Ecto neural progenitor cell (in vitro differentiated cells): ENCODE results near the gene MRPL44.
A peak's percentile ranks its signal among the peaks of the same experiment; 100 is the strongest.
"Not testable (repeated sequence)": the region's sequence is repeated elsewhere in the genome, so short reads cannot be mapped to it uniquely, and the experiment has no call there.

Source experiments
- DNase-seq: peaks from one replicate; pipeline ENCODE4 v3.0.0-alpha.2; 2018; ENCODE audit warnings: low spot score

MRPL44 gene

DNA sequence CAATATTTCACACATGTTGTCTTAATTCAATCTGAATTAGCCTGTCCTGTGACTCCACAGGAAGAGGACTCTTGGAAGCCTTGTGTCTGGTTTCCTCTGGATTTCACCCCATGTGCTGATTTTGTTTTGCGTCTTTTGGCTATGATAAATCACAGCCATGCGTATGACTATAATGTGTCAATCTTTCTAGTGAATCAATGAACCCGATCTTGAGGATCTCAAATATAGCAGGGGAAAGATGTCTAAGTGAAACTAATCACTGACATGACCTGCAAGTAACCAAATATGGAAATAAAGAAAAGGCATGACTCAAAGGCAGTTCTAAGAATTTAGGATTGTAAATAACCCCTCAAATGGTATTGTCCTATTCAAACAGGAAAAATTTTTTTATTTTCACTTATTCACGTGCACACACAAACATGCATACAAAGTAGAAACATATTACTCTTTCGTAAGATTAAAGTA, 20.4 kb upstream of the MRPL44 start:
- DNase-seq = no peak

DNA sequence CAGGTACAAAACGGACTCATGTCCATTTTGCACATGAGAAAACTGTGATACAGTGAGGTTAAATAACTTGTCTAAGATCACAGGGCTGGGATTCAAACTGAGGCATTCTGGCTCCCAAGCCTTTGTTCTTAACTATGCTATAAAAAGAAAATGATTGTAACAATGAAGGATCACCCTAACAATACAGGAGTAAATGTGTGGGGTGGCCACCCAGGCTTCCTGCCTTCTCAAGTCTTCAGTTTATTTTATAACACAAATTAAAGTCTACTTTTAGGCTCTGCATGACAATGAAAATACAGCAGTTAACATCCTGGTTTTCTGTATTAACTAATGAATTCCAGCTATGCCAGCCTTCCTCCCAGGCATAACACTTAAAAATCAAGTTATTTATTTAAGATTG, 19.7 kb upstream of the MRPL44 start:
- DNase-seq = no peak

DNA sequence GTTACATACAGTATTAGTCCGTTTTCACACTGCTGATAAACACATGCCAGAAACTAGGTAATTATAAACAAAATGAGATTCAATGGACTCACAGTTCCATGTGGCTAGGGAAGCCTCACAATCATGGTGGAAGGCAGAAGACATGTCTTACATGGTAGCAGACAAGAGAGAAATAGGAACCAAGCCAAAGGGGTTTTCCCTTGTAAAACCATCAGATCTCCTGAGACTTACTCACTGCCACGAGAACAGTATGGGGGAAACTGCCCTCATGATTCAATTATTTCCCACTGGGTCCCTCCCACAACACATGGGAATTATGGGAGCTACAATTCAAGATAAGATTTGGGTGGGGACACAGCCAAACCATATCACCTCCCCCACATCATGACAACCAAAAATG, 17.8 kb upstream of the MRPL44 start:
- not testable (repeated sequence) for DNase-seq

DNA sequence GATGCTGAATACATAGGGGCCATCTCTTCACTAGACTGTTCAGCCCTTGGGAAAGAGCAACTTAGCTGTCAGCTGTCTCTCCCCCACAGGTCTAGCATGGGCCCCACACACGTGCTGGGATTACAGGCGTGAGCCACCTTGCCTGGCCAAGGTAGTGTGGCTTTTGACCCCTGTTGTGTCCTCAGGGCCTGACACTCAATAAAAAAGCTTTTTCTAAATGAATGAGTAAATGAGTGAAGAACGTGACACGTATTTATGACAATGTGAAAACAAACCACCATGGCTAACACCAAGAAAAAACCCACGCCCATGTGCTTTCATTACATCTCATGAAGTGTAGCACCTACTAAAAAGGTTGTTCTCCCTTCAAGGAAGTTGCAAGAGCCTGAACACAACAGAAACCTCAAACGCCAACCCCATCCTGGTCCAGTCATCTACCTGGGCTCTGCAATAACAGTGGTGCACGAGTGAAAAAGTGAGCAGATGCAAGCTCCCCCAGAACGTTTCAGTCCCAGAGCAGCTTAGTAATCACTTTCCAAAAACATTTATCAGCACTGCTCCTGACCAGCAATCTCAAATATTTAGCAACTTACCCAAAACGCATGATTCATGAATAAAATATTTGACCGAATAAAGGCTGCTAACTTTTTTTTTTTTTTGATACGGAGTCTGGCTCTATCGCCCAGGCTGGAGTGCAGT, 15.5 kb upstream of the MRPL44 start:
- no peak for DNase-seq

DNA sequence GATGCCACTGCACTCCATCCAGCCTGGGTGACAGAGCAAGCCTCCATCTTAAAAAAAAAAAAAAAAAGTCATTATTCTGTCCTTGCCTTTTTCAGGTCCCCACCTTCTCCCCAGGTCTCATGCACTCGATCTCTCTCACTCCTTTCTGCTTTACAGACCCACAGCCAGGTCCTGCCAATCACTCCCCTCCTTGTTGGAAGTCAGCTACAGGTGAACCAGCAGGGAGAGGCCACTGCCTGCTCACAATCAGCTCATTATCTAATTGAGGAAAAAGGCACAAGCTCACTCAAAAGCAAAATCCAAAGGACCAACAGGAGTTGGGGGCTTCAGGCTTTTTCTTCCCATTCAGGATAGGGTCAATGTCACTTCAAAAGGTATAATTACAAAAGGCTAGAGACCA, 14.1 kb upstream of the MRPL44 start:
- no peak for DNase-seq

DNA sequence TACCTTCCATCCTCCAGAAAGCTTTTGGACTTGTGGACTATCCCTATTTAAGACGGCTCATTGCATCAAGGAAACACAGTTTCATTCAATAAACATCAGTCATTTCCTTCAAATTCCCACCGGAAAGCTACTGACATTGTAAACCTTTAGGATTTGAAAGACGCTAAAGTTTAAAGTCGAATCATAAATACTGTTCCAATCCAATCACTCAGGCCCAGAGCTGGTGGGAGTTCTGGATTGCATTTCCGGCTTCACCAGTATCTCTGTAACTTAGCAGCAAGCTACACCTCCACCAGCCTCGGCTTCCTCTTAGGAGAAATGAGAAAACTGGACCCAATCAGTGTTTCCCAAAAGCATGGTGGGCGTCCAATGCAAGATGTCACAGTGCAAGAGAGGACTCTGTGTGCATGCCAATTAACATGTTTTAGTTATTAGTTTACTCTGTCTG, 13.7 kb upstream of the MRPL44 start:
- DNase-seq = no peak

DNA sequence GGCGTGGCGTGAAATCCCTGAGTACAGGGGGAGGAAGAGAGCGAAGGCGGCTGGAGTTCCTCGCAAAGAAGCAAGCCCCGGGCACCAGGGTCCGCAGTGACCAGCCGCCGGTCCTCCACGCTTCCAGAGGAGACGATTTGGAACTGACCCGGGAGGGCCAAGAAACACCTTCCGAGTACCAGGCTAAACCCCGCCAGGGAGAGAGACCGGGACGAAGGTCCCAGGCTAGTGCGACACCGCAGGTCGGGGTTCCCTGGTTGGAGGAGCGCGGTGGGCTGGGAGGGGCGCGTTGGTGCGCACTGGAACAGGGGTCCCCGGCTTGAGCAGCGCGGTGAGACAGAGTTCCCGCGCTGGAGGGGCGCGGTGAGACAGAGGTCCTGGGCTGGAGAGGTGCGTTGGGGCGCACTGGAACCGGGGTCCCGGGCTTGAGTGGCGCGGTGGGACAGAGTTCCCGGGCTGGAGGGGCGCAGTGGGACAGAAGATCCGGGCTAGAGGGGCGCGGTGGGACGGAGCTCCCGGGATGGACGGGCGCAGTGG, 13.0 kb upstream of the MRPL44 start:
- peak; percentile 74 for DNase-seq

DNA sequence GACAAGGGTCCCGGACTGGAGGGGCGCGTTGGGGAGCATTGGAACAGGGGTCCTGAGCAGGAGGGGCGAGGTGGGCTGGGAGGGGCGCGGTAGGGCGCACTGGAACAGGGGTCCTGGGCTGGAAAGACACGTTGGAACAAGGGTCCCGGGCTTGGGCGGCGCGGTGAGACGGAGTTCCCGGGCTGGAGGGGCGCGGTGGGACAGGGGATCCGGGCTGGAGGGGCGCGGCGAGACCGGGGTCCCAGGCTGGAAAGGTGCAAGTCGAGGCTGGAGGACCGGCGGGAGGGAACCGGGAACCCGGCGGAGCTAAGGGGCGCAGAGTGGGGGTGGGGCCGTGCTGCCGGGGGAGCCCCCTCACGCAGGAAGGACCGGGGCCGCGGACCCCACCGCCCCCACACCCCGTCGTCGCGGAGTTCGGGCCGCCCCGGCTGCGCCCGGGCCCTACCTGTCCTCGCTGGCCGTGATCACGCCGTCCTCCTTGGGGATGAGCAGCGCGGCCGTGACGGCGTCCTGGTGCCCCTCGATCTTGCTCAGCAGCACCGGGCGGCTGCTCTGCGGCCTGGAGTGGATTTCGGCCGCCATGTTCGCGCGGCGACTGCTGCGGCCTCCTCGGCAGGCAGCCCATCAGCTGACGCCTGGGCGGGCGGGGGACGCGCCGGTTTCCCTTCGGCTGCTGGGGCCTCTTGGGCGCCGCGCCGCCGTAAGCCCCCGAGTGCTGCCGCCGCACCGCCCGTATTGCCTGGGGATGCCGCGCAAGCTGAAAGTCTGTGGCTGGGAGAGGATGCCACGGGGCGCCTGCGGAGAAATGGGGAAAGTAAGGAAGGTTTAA, 12.3 kb upstream of the MRPL44 start, which contains the start of gene WDFY1:
Gene WDFY1 (minus strand): TSS at position 633 of the 829 bp plus-strand sequence. CDS start 51 bp downstream, at position 582.
- peak; percentile 91 for DNase-seq

DNA sequence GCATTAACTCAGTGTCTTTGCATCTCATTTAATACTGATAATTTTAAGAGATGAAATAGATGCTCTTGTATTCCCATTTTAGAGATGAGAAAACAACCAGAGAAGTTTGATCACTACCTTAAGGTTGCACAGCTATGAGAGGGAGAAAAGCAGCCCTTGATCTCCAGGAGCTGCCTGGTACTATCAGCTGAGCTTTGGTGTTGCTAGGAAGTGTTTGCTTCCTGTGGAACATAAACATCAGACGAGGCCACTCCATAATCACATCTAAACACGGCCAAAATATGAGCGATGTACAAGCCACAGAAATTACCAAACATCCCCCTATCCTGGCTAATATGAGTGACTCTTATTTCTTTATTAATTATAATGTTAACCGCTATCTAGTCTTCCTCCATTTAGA, 11.5 kb upstream of the MRPL44 start:
- no peak for DNase-seq

DNA sequence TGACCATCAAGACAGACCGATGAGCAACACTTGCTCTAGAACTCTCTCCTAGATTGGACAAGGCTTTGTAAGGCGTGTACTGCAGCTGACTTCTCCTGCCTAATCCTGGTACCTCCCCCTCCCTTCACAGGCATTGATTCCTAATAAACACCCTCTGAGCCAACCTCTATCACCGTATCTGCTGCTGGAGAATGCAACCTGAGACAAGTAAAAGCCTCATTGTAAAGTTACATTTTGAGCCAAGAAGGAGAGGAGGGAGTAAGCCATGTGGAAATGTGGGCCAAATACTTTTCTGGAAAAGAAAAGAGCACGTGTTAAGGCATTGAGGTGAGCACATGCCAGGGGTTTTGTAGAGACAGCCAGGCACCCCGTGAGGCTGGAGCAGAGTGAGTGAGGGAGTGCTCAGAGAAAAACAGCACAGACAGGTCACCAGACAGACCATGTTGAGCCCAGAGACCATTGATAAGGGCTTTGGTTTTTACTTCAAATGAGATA, 9.5 kb upstream of the MRPL44 start:
- DNase-seq = no peak

DNA sequence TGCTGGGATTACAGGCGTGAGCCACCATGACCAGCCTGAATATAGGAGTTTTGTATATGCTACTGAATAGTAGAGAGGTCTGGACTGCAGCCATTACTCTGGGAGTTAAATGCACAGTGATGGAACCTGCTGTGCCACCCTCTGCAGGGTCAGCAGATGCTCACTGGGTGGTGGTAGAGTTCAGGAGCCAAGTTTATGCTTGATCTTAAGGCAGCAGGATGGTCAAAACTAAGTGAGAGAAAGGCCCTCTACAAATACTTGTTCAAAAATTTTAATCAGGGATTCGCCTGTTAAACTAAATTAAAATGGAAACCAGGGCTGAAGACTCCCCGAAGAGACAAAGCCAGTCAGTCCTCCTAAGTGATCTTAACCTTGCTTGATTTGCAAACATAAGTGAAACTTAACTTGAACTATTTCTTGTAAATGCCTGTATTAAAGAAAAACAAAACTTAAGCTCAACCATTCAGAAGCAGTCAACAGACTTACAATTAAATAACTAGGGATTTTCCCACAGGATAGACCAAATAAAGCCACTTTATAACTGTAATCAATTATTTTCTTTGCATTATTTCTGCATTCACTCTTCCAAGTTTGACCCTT, 7.9 kb upstream of the MRPL44 start:
- DNase-seq = no peak

DNA sequence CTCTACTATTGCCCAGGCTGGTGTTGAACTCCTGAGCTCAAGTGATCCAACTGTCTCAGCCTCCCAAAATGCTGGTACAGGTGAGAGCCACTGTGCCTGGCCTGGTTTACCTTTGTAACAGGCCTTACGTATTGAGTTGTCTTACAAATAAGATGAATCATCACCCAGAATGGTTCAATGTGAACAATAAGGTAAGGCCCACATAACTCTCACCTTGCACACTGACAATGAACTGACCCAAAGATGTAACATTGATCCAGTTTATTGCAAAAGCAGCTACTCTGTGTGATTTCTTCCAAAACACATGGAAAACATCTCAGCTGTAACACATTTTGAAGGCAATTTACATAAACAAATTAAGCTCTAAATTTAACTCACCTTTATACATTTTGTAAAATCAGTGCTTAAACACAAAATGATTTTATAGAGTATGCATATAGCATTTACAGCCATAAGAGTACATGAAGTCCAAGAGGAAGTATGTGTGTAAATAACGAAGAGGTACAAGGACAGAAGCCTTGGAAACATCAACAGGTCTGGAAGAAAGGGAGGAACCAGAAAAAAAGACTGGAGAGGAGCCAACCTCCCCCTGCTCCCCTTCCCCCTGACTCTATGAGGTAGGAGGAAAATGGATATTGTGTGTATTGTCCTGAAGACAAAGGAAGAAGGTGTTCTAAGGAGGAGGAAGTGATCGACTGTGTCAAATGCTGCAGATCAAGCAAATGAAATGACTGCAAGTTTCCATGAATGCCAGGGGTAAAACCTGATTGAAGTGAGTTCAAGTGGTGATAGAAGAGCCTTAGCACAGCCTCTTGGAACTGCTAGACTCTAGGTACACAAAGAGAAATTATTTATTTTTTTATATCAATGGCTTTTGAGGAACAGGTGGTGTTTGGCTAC, 6.6 kb upstream of the MRPL44 start:
- no peak for DNase-seq

DNA sequence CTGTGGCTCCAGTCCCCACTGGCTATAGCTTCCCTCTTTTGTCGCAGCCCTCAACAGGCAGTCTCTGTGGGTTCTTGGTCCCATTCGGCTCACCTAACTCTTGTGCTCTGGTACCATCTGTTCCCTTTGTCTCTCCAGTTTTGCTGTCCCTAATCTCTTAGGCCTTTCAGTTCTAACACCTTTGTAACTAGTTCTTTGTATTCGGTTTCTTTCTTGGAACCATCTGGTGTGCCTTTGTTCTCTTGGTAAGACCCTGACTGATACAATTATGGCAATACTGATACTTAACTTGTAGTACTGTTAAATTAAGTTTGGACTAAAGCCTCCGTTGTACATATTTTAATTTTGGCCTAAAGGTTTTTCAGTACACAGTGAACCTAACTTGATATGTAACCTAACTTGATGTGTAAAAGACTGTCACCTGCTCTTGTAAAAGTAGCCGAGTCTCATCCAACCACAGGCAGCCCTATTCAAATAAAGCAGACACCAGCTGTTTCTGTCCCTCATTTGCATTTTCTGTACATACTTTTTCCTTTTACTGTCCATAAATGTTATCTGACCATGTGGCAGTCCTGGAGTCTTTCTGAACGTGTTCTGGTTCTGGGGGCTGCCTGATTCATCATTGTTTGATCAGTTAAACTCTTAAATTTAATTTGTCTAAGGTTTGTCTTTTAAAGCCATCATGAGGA, 4.8 kb upstream of the MRPL44 start:
- no peak for DNase-seq

DNA sequence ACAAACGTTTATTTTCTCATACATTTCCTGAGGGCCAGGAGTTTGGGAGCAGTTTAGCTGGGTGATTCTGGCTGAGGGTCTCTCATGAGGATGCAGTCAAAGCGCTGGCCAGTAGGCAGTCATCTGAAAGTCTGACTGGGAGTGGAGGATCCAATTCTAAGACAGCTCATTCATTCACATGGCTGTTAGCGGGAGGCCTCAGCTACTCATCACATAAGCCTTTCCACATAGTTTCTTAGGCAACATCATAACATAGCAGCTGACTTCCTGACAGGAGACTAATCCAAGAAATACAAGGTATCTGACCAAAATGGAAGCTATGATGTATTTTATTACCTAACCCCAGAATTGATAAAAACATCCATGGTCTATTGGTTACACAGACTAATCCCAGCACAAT, 2.9 kb upstream of the MRPL44 start:
- DNase-seq = no peak

DNA sequence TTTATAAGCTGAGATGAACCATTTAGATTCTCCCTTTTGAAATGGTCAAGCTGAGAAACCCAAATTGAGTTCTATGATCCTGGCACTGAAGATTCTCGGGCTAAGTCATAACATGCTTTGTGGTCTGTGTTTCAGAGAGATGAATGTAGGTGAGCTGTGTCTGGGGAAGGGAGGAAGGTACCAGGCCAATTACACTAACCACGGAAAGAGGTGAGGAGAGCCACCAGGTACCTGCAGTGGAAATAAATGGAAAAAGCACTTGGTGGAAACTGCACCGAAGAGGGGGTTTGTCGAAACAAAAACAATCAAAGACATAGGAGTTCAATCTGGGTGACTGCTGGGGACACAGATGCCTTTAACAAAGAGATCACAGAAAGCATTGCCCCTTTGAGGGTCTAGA, 963 bp upstream of the MRPL44 start:
- no peak for DNase-seq

DNA sequence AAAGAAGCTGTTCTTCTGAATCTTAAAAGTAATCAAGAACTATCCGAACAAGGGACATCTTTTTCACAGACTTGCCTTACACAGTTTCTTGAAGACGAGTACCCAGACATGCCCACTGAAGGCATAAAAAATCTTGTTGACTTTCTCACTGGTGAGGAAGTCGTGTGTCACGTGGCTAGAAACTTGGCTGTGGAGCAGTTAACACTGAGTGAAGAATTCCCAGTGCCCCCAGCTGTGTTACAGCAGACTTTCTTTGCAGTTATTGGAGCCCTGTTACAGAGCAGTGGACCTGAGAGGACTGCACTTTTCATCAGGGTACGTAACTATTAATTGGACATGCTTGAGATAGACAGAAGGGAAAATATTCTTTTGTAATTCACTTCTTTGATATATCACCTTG, 2.4 kb downstream of the MRPL44 start:
- no peak for DNase-seq

DNA sequence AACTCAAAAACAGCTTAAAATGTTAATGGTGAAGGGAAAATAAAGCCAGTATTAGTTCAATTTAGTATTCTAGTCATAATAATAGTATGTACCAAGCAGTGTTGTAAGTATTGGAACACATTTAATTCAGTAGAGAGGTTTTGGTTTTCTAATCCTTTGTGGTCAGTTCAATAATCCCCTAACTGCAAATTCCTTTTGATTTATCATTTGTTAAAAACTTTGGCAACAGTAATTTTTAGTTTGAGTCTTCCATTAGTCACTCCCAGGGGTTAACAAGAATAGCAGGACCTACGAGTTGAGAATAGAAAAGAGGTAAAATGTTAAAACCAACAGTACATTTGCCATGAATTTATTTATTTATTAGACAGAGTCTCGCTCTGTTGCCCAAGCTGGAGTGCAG, 10.7 kb downstream of the MRPL44 start:
- DNase-seq = no peak

DNA sequence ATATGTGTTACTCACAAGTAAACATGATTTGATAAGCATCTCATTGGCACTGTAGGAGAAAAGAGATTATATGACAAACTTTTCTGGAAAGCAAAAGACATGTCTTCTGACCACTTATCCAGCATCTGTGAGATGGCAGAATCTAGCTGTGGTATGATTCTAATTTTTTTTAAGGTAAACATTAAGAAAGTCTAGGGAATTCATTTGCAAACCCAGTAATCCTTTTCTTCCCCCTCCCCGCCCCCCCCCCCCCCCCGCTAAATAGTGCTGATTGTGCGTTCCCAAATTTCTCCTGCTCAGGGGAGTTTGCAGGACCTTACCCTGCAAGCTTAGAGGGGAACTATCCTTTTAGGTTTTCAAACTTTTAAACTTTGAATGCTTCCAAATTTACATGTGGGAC, 12.1 kb downstream of the MRPL44 start:
- no peak for DNase-seq

DNA sequence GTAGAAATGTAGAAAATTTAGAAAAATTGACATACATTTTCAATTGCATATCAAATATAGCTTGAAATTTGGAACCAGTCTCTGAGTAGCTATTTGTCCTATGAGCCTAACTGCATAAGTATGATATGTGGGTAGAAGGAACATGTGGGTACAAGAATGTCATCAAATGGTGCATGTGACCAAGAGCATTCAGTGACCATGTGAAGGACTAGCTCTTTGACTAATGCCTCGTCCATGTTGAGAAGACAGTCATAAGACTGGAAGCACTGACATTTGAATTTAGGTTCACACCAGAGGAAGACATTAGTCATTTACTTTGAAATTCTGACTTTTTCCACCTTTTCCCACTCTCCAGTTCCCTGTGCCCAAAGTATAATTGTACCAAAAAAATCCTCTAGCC, 12.6 kb downstream of the MRPL44 start:
- no peak for DNase-seq

DNA sequence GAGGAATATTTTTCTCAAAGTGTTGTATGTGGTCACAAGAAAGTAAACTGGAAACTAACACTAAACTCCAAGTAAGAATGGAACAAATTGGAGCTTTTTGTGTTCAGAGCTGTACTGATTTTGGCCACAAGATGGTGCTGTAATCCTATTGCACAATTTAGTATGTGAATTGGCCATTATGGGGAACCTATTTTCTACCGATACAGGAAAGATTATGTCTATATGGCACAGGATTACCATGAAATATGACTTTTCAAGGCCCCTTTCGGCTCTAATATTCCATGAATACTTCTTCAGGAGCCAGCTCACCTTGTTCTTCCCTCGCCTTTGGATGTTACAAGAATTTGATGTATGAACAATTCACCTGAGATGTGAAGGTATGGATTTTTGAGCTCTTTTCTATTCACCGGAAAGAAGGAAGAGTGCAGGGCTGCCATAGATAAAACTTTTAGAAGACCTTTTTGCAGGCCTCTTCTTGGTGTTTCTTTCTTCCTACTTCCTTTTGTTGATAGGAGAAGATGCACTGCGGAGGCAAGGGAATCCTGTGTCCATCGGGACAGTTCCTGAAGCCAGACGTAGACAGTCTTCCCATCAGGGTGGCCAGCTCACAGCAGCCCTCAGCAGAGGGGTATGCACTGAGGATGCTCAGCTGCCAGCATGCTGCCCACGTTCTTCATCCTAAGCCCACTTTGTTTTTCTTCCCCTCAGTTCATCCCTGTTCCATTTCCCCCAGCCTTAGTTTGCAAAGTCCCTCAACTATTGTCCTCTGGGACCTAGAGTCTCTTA, 13.3 kb downstream of the MRPL44 start:
- no peak for DNase-seq
